Activated CD4-positive, alpha-beta T cell treated with anti-CD3 and anti-CD28 coated beads, Interleukin-2, amount 50 U/mL, for 48 hours (primary cell): ENCODE measurements around the gene GFPT1.

ENCODE experiments used
- DNase-seq, 2 experiments: peaks; one replicate each; pipeline ENCODE4 v3.0.0-alpha.2; 2020

GFPT1 gene

DNA sequence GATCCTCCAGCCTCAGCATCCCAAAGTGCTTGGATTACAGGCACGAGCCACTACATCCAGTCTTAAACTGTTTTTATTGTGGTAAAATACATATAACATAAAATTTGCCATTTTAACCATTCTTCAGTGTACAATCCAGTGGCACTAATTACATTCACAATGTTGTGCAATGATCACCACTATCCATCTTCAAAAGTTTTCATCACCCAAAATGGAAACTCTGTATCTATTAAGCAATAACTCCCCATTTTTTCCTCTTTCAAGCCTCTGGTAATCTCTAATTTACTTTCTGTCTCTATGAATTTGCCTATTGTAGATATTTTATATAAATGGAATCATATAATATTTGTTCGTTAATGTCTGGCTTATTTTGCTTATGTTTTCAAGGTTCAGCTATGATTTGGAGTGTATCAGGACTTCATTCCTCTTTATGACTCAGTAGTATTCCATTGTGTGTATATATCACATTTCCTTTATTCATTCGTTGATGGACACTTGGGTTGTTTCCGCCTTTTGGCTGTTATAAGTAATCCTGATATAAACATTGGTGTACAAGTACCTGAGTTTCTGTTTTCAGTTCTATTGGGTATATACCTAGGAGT is 71.8 kb downstream of the GFPT1 start:
- DNase-seq: no peak

DNA sequence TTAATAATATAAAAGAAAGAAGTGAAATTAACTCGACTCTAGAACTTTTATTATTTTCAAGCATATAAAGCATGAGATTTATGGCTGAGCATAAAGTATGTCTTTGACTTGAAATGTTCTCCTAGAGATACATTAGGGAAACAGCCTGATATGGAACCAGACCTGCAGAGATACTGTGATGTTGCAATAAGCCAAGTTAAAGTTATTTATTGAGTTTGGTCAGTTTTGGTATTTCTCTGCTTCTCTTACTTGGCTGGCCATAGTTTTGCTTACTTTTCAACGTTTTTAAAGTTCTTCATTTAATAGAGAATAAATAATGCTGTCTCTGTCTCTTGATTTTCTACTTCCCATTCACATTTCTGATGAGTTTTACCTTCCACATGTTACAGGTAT is 76.0 kb downstream of the GFPT1 start:
- no peak for DNase-seq

DNA sequence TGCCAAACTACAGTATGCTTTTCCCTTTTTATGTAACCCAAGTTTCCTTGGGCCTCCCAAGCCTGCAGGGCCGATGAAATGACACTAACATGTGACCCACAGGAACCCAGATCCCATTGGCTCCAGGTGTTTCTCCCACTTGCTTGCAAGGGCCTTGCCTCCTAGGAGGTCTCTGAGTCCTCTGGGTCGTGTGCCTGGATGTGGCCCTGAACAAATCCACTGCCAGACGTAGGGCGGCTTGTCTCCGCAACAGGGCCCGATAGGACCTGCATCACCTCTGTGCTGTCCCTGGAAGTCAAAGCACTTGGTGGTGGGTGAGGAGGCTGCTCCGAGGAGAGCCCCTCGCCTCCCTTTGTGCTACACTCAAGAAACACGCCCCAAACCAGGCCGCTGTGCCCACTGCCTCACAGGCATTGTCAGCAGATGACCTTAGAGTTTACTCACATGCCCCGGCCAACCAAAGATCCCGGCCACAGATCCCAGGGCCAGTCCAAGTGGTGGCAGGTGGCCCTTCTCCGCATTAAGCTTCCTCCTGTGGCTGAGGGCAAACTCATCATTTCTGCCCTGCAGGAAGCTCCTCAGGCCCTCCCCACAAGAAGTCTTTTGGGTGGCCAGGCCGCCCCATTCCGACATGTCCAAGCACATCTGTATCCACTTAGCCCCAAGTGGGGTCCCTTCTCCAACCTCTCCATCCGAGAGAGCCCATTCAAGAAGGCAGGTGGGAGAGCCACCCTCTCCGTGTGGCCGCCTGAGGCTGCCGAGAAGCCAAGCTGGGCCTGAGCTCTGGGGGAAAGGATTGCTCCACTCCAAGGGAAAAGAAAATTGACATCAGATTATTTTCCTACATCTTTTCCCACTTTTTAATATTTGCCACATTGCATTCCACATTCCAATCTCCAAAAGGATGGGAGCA is 76.7 kb downstream of the GFPT1 start:
- DNase-seq: no peak

DNA sequence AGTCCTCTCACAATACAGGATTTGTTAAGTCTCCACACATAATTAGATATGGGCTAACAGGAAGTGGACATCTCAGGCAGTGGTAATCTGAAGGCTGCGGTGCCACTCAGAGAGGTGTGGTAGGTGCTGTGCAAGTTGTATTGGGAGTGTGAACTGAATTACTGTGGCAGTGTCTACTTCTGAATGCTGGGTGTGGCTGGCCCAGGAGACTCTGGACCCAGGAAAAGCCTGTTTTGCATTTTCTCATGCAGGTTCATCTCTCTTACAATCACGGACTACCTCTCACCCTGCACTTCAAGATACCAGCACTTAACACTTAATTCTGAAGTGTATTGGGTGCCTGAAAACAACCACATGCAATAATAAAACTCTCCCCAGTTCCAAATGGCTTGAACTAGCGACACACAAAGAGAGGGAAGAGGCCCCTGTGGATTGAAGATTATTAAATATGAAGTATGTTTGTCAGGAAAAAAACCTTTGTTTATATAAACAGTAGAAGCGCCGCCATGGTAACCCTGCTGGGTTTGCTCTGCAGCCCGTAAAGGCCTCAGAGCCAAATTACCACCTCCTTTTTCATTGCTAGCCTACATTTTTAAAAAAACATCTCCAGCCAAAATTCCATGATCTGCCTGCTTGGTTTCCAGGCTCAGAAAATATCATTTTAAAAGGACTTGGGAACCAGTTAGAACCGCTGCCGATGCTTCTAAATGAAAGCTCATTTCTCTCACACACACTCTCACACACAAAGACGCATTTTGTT is 77.5 kb downstream of the GFPT1 start:
- DNase-seq: no peak

DNA sequence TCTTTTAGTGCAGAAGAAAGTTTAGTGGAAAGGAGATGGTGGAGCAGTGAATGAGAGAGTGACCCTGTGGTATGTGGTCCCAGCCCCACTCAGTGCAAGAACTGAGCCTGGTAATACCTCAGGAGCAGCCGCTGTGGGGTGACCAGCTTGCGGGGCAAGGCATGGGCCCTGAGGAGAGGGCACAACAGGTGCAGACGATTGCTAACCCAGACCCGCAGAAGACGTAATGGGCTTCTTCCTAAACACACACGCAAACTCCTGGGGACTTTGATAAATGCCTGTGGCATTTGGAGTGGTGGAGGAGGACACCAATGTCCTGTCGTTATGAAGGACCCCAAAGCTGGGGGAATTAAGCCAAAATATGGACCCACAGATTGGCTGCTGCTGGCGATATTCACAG is 78.7 kb downstream of the GFPT1 start:
- DNase-seq: no peak

DNA sequence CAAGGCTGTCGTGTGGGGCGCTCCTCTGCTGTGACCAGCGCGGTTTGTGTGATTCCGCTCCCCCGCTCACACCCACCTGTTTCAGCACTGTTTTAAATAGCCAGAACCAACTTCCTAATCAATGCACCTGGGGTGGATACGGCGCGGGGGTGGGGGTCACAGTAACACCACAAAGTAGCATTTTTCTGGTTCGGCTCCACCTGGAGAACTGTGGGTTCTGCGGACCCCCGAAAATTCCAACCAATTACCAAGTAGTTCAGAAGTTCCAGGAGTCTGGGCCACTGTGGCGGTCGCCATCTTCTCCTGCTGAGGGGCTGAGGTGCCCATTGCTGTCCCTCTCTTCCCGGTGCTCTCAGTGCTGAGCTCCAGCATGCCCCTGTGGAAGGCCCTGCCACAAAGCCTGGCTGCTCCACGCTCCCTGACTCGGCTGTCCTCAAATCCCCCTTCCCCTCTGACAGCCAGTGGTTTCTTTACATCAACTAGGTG is 79.4 kb downstream of the GFPT1 start:
- no peak for DNase-seq

DNA sequence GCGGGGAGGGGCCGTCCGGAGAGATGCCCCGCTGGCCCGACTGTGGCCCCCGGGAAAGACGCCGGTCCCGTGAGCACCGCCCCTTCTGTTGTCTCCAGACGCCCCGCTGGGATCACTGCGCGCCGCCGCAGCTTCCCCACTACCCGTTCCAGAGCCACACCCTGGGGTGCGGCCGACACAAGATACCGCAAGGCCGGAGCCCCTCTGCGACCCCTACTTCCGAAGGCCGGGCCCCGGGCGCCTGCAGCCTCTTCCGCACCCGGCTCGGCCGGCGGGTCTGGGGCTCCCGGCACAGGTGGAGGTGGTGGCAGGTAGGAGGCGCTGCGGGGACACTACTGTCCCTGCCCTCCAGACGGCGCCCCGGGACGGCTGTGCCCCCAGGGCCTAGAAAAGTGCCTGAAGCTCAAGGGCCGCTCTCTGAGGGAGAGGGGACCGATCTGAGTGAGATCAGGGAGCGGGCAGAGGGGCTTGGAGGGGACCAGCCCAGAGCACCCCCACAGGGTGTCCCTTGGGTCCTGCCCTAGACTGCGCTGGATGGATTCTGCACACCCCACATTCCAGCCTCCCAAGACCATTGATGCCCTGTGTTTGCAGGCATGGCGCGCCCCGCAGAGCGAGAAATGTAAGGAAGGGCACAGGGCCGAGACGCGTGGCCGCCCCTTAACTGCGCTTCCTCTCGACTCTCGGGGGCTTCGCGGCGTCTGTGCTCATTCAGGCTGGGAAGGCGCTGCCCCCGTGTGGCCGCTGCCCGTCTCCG is 80.0 kb downstream of the GFPT1 start:
- peak; percentile 71 to 75 for DNase-seq

DNA sequence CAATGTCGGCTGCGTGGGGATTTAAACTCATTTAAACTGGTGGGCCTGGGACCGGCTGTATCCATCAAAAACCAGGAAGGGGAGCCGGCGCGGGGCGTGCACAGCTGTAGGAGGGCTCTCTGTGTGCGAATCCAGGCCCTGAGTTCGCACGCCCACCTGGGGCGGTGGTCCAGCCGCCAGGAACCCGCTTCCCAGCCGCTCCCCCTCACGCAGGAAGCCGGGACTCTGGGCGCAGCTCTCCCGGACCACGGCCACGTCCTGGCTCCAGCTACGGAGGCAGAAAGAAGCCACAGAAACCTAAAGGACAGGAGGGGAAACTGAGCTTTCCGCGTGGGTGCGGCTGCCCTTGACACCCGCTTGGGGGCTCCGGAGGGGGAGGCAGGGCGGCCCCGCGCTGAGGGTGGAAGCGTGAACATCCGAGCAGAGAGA is 80.6 kb downstream of the GFPT1 start:
- no peak for DNase-seq

DNA sequence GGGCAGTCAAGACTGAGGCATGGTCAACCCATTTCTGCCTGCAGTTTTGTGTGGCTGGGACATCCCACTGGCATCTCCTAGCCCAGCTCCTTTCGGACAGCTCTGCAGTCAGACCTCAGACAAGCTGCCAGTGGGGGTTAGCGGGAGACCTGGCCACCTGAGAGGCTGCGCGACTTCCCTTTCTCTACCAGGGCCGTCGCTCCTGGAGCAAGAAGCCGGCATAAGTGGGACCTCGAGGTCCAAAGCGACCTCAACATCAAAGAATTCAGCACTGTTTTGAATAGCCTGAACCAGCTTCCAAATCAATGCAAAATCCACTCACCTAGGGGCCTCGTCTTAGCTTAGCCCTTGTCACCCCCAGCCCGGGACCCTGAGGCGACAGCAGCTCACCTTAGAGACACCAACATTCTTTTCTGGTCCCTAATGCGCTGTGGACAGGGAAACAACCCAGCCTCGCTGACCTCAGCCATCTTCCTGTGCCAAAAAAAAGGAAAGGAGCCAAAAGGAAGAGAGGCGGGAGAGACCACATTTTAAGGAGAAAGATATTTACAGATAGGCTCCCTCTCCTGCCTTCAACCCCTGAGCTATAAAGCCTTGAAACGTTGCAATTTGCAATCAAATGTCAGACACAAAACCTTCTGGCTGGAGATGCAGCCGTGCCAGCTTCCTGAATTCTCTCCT is 81.2 kb downstream of the GFPT1 start:
- no peak for DNase-seq

DNA sequence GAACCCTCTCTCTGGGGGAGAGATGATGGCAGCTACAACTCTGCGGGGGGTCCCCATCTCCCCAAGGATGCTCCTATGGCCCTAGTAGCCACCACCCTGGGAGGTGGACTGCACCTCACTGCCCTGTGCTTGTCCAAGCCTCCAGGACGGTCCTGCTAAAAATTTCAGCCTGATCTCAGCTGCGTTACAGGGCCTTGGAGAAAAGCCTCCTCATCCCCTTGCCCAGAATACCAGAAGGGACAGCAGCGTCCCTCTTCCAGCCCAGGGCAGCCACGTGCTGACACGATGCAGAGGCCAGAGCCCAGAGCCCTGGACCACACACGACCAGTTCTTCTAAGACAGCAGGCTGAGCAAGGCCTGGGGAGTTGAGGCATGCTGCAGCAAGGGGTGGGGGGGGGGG is 81.9 kb downstream of the GFPT1 start:
- DNase-seq: no peak

DNA sequence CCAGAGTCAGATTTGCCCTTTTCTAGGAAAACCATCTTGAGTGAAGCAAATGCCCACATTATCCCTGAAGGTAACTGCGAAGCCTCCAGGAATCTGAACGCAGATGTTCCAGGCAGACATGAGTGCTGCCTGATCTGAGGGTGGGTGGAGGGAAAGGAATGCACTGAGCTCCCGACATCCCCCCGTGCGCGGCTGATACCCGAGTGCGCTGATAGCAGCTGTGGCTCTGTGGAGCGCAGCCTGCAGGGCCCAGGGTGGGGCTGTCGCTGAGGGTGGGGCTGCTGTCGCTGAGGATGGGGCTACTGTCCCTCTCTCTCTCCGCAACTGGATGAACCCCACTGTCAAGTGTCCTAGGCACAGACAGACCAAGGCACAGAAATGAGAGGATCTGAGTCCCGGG is 82.4 kb downstream of the GFPT1 start:
- DNase-seq: no peak

DNA sequence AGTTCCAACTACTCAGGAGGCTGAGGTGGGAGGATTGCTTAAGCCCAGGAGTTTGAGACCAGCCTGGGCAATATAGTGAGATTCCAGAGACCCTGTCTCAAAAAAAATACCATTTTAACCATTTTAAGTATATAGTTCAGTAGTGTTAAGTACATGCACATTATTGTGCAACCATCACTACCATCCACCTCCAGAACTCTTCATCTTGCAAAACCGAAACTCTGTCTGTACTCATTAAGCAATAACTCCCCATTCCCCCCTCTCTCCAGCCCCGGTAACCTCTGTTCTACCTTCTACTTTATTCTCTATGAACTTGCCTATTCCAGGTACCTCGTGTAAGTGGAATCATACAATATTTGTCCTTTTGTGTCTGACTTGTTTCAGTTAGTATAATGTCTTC is 86.4 kb downstream of the GFPT1 start:
- DNase-seq: no peak

DNA sequence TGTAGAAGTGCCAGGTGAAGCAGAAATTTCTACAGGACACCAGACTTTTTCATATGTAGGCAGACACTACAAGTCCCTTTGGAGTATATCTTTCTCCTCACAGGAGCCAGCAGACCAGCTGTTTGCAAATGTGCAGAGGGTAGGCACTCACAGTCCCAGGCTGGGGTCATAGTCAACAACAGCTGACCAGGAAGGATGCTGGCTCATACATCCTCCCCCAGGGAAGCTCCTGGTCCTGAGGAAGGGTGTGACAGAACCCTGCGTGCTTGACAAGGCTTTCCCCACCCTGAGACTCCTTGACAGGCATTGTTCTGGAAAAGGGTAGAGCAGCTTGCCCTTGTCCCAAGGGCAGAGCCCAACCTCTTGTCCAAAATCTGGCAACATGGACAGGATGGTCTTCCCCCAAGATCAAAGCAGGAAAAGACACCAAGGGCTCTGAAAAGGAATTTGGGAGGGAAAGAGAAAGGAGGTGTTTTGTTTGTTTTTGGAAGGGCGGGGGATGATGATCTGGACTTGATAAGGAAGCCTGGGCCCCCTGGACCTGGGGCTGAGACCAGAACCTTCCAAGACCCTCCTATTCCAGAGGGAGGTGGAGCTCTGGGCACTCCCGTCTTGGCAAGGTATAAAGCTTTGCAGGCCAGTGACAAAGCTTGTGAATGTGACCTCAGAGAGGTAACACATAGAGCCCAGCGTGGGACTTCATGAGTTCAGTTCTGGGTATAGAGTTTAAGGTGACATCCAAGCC is 87.1 kb downstream of the GFPT1 start:
- DNase-seq: no peak

DNA sequence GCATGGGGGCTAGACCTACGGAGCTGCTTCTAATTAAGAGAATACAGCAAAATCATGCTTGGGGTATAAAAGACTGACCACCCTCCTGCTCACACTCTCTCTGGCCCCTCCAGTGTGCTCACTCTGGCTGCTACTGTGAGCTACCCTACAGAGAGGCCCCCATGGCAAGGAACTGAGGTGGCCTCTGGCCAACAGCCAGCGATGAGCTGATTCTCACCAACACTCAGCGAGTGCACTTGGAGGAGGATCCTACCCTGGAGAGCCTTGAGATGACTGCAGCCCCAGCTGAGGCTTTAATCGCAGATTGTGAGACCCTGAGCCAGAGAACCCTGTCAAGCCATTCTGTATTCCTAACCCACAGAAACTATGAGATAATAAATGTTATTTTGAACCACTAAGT is 88.2 kb downstream of the GFPT1 start:
- no peak for DNase-seq

DNA sequence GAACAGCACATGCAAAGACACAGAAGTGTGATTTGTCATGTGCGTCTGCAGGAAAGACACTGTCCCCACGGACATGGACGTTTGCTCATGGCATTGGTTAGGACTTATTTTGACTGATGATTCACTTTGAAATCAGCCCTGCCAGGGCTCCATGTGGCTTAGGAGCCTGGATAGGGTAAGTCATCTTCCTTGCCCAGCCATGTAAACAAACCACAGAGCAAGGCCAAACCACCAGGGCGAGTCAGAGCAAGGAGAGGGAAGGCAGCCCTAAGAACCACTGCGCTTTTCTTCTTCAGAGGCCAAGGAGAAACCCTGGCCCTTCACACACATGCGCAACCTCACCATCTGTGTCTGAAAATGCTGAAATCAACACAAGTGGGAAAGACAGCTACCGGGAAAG is 88.8 kb downstream of the GFPT1 start:
- DNase-seq: no peak

DNA sequence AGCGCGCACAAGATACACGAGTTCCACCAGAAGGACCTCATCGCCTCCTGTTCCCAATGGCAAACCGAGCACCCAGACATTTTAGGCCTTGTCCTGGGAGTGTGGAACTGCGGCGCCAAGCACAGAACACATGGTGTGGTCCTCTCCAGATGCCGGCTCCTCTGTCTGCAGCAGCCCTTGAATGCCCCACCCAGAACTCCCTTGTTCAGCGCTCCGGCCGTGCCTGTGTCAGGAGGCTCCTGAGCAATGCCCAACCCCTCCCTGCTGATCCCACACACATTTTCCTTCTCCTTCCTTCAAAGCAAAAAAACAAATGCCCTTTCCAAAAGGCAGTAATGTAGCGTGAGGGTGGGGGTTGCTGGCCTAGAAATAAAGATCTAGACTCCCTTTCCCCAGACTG is 89.8 kb downstream of the GFPT1 start:
- DNase-seq: no peak

DNA sequence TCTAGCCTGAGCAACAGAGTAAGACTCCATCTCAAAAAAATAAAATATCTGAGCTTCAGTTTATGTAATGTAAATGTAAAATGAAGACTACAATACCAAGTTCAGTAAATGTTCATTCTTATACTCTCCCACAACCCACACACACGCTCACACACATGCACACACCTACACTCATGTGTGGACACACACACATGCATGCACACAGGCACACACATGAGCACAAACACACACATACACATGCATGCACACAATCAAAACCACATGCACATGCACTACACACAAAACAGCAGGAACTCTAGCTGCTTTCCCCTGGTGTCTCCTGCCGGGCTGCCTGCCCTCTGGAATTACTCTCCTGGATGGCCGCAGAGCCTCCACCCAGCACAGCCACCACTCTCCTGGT is 90.6 kb downstream of the GFPT1 start:
- no peak for DNase-seq

DNA sequence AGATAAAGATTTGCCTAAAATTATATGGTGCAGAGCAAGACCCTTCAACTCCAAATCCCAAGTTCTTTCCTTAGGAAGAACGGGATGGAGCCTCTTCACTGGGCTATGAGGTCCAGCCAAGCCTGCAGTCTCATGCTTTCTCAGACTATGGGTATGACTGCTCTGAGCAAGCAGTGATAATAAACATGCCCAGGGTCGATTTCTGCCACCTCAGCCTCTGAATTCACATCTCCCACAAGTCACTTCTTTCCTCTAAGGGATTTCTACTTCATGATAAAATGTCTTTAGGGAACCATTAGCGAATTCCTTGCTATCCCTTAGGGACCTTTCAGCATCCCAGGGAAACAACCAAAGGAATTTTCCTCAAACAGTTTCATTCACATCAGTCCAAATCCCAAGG is 94.8 kb downstream of the GFPT1 start:
- DNase-seq: no peak

DNA sequence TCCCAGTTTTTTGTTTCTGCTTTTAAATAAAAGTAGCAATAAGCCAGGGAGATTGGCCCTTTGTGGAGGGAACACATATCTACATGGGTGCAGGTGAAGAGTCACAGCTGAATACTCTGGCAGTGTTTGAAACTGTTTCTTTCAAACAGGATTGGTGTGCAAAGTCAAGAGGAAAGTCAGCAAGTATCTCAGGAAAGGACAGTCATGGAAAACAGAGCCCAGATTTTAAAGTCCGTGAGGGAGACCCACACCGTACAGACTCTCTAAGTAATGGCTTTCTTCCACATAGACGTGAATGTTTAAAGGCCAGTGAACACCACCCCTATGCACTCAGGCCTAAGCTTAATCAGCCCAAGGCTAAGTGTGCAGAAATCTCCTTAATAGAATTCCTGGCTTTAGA is 95.3 kb downstream of the GFPT1 start:
- DNase-seq: no peak

DNA sequence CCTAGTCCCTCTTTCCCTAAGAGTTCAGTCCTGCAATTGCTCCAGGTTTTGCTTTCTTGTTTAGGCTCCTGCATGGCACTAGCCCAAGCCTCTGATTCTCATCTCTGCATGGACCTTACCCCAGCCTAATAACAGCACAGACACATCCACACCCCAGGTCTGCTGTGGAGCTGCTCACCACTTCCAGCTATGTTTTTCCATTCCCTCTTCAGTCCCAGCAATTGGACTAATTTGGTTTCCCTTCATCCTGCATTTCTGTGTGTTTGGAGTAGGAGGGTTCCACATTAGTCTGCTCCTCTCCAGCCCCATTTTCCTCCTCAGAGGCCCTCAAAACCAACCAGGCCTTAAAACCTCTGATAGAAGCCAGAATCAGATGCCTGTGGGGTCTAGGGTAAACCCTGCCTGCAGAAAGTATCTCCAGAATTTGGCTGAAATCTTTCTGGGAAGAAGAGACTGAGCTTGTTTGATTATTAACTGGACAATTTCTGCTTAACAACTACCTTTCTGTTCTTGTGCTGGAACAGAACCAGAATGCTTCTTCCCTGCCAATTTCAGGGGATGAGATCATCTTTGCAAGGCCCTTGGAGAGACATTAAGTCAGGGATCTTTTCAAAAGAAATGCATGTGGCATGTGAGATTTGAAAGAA is 95.9 kb downstream of the GFPT1 start:
- no peak for DNase-seq

DNA sequence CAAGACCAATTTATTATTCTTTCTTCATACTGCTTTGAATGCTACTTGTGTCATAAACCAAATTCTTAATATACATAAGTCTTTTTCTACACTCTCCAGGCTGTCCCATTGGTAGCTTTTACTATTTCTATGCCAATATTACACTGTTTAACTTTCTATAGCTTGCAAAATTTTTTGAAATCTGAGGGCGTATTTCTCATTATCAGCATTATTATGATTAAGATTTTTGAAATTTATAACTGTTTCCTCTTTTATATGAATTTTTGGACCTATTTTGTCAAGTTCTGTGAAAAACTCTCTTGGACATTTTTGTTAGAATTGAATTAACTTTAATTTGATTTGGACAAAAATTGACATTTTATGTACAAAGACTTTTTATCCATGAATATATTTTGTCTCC is 98.6 kb downstream of the GFPT1 start:
- DNase-seq: no peak
